HG02981 (cell line): ENCODE data around the gene LGALS4.
"Not testable (repeated sequence)": the region's sequence is repeated elsewhere in the genome, so short reads cannot be mapped to it uniquely, and the experiment has no call there.

Source experiments
- ATAC-seq: cut with Tn5 transposase; IDR thresholded peaks from one replicate; pipeline ENCODE4 v1.9.1; 2021; ENCODE audit warnings: mild to moderate bottlenecking, moderate library complexity; ENCODE audit not compliant: unreplicated experiment

LGALS4 gene, protein sequence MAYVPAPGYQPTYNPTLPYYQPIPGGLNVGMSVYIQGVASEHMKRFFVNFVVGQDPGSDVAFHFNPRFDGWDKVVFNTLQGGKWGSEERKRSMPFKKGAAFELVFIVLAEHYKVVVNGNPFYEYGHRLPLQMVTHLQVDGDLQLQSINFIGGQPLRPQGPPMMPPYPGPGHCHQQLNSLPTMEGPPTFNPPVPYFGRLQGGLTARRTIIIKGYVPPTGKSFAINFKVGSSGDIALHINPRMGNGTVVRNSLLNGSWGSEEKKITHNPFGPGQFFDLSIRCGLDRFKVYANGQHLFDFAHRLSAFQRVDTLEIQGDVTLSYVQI

DNA sequence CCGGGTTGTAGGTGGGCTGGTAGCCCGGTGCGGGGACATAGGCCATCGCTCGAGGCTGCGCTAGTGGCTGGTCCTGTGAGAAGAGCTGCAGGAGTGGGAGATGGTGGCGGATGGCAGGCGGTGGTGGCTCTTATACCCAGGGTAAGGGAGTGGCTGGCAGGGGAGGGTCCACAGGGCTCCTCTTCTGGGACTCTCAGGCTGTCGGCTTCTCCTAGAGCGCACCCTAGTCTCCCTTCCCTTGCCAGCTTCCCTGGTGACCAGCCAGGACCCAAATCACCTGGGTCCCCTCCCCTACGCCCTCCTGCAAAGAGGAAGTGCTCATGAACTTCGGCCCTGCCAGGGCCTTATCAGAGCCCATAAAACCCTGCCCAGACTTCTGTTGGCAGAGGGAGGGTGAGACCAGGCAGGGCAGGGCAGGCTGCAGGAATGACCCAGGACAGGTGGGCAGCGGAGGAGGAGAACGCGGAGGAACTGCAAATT lies at the start of gene LGALS4:
Gene LGALS4, minus strand, starts transcription at position 105 of the 480 bp plus-strand sequence. Its CDS starts 59 bp downstream, at position 46.
- ATAC-seq, result no peak

DNA sequence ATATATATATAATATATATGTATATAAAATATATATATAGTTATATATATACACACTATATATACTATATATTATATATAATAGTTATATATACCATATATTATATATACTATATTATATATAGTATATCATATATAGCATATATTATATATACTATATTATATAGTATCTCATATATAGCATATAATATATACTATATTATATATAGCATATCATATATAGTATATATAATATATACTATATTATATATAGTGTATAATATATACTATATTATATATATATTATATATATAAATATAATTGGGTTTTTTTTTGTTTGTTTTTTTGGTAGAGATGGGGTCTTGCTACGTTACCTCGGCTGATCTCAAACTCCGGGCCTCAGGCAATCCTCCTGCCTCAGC lies 48.6 kb upstream of the LGALS4 start:
- no peak for ATAC-seq

DNA sequence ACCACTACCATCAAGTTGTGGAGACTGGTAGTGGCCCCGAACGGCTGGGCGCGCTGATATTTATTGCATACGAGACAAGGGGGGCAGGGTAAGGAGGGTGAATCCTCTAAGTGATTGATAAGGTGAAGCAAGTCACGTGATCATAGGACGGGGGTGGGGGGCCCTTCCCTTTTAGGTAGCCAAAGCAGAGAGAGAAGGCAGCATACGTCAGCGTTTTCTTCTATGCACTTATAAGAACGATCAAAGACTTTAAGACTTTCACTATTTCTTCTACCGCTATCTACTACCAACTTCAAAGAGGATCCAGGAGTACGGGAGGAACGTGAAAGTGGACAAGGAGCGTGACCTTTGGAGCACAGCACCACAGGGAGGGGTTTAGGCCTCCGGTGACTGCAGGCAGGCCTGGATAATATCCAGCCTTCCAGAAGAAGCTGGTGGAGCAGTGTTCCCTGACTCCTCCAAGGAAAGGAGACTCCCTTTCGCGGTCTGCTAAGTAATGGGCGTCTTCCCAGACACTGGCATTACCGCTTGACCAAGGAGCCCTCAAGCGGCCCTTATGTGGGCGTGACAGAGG lies 47.0 kb upstream of the LGALS4 start:
- not testable (repeated sequence) for ATAC-seq

DNA sequence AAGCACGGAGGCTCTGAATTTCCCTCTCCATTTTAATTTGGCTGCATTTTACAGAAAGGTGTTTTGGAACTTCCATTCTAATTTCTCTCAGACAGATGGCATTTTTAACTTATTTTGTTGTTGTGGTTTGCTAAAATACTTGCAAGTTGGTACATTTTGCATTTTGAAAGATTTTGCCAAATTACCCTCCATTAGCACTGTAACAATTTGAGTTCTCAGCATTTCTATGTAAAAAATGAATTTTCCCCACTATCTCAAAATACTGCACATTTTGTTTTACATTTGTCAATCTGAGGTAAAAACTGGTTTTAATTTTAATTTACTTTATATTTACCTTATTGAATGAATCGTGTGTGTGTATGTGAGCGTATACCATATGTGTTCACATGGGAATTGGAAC lies 44.1 kb upstream of the LGALS4 start:
- ATAC-seq, result no peak

DNA sequence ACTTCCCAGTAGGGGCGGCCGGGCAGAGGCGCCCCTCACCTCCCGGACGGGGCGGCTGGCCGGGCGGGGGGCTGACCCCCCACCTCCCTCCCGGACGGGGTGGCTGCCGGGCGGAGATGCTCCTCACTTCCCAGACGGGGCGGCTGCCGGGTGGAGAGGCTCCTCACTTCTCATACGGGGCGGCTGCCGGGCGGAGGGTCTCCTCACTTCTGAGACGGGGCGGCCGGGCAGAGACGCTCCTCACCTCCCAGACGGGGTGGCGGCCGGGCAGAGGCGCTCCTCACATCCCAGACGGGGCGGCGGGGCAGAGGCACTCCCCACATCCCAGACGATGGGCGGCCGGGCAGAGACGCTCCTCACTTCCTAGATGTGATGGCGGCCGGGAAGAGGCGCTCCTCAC lies 43.0 kb upstream of the LGALS4 start:
- ATAC-seq, result not testable (repeated sequence)

DNA sequence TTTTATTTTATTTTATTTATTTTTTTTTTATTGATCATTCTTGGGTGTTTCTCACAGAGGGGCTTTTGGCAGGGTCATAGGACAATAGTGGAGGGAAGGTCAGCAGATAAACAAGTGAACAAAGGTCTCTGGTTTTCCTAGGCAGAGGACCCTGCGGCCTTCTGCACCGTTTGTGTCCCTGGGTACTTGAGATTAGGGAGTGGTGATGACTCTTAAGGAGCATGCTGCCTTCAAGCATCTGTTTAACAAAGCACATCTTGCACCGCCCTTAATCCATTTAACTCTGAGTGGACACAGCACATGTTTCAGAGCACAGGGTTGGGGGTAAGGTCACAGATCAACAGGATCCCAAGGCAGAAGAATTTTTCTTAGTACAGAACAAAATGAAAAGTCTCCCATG lies 42.2 kb upstream of the LGALS4 start:
- ATAC-seq, result not testable (repeated sequence)

DNA sequence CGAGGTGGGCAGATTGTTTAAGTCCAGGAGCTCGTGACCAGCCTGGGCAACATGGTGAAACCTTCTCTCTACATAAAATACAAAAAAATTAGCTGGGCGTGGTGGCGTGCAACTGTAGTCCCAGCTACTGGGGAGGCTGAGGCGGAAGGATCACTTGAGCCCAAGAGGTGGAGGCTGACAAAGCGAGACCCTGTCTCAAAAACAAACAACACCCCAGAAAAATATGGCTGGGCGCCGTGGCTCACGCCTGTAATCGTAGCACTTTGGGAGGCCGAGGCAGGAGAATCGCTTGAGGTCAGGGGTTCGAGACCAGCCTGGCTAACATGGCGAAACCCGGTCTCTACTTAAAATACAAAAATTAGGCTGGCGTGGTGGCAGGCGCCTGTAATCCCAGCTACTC lies 40.5 kb upstream of the LGALS4 start:
- ATAC-seq, result no peak

DNA sequence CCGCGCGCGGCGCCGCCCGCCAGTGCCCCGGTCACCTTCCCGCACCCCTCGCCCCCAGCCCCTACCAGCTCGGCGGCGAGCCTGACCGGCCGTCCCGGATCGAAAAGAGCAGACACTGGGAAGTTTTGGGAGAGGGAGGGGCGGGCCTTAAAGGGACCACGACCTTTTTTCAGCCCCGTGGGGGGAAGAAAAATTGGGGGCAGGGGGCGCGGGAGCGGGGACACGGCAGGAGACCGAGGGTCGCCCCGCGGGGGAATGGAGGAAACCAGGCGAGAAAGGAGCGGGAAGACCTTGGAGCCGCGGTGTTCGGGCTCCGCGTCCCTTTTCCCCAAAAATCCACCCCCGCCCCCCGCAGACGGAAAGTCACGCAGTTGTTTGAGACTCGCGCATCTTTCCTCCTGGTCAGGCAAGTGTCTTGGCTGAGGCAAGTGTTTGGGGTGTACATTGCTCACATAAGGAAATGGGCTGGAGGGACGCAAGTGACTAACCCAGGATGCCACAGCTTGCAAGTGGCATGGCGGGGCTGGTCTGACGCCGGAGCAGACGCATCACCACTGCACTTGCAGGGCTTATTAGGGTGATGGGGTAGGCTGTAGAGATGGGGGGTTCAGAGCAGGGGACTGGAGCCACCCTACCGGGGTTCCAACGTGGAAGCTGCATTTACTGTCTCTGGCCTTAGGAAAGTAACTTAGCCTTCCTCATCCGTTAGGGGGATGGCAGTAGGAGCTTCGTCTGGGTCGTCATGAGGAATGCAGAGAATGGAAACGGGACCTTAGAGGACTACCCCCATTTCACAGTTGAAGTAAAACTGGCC lies 39.7 kb upstream of the LGALS4 start:
- no peak for ATAC-seq

DNA sequence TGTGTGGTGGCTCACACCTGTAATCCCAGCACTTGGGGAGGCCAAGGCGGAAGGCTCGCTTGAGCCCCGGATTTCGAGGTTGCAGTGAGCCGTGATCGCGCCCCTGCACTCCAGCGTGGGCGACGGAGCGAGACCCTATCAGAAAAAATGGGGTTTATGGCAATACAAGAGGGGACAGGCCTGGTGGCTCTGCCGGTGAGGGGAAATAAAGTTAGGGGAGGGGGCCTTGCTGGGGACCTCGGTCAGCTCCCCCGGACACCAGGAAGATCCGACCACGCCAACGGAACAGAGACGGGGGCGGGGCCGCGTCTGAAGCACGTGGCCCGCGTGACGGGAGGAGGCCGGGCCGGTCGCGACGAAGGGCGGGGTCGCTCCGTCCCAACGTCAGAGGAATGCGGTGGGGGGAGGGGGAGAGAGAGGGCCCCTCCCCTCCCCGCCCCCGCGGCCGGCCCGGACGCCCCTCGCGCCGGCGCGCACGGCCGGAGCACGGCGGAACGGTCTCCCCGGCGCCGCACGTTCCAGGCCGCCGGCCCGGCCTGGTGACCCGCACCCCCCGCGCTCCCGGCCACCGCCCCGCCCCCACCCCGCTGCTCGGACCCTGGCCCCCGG lies 39.0 kb upstream of the LGALS4 start:
- peak; percentile 22 for ATAC-seq

DNA sequence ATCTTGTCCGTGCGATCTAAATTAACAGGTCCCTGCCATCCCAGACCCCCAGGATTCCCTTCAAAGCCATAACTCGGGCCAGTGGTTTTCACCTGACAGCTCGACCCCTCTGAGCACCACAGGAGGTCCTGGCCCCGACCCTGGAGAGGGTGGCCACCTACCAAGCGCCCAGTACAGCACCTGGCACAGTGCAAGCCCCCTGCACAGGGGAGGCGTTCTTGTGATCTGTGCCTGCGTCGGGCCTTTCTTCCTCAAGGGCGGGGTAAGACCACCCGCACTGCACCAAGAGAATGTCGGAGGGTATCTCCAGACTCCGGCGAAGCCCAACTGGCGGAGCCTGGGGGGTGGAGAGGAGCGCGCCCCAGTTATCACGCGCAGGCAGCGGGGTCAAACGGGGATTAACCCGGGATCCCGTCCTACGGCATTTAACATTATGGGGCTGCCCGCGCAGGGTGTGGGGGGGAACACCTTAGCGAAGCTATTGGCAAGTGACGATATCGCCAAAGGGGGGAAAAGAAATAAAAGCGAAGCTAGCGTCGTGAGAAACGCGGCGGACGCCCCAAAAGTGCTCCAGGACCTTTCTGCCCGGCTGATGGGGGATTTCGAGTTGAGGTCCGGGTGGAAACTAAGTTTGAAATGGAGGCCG lies 38.4 kb upstream of the LGALS4 start:
- ATAC-seq, result no peak

DNA sequence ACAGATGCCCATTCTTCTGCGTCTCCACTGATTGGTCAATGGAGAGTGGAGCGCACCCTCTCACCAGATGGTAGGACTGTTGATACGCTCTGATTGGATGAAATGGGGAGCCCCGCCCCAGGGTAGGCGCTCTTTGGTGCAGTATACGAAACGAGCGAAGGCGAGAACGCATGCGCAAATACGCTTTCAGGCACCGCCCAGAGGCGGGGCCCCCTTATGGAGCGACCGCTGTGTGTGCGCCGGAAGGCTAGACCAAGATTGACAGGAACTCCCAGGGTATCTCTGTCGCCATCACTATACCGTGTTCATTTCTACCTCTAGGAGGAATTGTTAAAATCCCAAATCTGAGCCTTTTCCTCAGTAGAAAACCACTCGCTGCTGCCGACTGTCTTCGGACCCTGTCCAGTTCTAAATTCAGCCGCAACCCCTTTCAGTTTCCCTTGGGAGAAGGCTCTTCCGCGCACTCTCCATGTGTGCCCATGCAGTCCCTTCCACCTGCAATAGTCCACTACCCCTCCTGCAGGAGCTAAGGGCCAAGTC lies 37.8 kb upstream of the LGALS4 start:
- ATAC-seq, result peak; percentile 62

DNA sequence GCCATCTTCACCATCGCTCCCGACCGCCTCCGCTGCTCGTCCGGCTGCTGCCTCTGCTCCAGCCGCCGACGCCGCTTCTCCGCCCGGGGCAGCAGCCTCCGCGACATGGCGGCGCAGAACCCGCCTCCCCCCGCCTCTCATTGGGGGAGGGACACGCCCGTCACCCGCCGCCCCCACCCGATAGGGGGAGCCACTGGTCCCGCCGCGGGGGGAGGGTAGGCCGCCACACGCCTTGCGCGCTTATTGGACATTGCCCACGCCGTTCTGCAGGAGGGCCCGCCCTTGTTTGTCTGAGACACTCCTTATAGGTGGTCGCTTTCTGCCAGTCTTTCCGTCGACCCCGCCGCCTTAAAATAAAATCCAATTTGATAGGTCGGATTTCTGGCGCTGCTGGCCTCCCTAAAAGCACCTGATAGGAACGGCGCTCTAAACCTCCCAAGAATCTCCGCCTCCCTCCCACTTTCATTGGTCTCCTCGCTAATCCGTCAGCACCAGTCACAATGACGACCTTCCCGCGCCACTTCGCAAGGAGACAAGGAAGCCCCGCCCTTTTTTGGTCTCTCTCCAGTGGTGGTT lies 37.2 kb upstream of the LGALS4 start, which contains the start of gene HNRNPL:
Gene HNRNPL, minus strand, starts transcription at position 127 of the 576 bp plus-strand sequence. Its CDS starts 20 bp downstream, at position 107.
- peak; percentile 55 for ATAC-seq

DNA sequence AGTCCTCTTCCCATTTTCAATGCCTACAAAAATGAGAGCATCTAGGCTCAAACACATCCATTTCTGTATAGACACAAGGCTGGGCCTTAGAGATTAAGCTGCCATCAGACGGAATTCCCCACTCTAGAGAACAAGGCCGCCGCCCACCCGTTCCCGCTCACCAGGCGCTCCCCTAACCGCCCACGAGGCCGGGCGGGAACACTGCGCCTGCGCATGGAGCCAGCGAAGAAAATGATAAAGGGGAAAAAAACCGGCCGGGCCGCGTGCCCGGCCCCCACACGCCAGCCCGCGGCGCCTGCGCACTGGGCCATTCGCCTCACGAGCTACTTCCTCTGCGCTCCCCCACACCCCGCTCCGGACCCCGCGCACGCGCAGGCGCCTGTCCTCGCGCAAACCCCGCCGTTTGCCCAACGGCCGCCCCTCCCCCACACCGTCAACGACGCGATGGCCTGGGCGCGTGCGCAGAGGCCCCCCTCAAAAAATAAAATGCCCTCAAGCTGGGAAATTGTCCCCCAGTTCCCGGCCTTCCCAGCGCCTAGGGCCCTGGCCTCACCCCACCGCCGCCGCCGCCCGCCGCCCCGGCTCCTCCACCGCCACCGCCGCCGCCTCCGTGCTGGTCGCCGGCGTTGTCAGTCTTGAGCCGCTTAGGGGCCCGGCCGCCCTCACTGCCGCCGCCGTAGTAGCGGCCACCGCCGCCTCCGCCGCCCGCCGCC lies 36.6 kb upstream of the LGALS4 start:
- ATAC-seq, result peak; percentile 18

DNA sequence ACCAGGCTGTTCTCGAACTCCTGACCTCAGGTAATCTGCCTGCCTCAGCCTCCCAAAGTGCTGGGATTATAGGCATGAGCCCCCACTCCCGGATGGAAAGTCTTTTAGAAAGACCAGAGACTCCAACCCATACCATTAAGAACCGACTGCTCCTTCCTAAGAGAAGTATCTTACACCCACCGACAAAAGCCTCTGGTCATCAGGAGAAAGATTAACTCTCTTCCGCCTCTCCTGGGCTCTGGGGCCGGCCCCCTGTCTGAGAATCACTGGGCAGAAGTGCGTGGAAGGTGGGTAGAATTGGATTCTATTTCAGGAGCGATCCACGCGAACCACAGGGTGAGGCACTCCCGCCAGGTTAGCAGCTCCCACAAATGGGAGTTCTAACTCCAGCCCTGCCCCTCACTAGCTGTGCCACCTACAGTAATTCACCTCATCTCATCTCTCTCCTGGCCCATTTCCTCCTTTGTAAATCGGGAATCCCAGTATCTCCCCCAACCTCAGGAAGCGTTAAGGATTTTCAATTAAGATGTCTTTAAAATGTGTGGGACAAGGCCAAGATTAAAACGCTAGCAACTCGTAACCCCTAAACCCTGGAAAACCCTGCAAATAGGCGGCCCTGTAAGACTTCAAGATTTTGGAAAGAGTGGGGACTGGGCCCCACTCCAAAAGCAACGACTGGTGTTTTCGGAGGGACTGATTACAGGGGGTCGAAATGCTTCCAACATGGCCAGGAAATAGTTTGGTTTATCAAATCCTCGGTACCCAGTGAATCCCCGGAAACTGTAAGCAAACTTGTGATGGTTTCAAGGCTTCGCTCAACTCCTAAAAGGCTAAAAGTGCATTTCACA lies 35.8 kb upstream of the LGALS4 start:
- no peak for ATAC-seq

DNA sequence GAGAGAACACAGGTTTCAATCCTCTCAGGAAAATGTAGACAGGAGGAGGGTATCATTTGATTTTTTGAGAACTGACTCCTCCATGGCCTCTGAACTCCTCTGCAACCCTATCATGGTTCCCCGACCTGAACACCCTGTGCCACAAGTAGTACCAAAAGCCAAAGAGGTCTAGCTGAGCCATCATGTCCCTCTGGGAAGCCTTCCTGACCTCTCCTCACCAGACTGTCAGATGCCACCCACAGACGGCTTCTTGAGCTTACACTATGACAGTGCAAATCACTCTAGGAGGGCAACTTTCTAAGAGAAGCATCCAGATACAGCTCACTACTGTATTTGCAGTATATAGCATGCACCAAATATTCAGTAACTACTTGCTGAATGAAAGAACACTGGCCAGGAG lies 33.4 kb upstream of the LGALS4 start:
- ATAC-seq, result no peak

DNA sequence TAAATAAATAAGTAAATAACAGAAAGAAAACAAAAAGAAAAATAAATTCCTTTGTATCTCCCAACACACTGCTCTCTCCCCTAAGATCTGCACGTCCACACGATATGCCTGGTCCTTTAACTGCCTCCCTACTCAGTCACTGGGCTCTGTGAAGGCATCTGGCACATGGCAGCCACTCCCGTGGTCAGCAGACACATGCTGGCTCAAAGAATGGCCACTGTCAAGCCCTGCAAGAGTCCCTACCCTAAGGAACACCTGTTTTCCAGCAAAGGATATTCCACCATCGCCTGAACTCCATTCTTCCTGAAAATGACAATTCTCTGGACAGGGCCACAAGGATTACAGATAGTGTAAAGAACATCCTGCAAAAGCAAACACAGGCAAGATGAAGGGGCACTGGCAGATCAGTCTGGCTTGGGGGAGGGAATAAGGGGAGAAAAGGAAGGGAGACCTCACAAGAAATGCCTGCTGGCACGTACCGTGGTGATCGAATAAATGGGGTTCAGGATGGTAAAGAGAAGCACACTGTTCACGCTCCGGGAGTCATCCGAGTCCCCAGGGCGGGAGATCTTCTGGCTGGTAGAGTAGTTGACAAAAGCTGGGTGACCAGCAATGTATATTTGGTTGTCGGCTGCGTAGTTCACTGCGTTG lies 32.8 kb upstream of the LGALS4 start:
- ATAC-seq, result no peak

DNA sequence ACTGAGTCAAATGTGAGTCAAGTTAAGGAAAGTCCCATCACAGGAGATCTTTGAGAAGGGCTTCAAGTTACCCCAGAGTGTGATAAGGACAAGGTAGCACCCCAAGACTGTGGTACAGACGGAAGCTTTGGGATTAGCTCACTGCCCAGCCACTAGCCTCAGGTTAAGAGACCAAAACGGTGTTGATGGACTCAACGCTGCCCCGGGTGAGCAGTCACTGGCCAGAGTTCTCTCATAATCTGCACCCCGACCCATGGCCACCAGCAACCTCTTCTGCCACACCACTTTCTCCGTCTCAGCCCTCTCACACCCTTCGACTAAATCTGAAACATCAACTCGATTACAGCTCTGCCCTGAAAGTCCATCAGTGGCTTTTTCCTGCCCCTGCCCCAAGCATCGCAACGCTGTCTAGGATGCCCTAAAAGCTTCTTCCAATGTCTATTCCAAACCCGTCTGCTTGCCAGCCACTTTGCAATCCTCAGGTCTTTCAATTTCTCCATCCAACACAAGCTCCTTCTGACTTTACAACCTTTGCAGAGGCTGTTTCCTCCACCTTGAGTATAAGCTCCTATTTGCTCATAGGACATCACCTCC lies 31.4 kb upstream of the LGALS4 start:
- no peak for ATAC-seq
